ENCODE measurements around the gene EPHX1. TPM values are rescaled to one million over a fixed set of nuclear protein-coding genes. Genes with fewer than 3 reads are reported as not detected.

EPHX1 gene
- total RNA-seq, 4 donors from 2014 or later: 59.0 to 136 (median 85.6) TPM

DNA sequence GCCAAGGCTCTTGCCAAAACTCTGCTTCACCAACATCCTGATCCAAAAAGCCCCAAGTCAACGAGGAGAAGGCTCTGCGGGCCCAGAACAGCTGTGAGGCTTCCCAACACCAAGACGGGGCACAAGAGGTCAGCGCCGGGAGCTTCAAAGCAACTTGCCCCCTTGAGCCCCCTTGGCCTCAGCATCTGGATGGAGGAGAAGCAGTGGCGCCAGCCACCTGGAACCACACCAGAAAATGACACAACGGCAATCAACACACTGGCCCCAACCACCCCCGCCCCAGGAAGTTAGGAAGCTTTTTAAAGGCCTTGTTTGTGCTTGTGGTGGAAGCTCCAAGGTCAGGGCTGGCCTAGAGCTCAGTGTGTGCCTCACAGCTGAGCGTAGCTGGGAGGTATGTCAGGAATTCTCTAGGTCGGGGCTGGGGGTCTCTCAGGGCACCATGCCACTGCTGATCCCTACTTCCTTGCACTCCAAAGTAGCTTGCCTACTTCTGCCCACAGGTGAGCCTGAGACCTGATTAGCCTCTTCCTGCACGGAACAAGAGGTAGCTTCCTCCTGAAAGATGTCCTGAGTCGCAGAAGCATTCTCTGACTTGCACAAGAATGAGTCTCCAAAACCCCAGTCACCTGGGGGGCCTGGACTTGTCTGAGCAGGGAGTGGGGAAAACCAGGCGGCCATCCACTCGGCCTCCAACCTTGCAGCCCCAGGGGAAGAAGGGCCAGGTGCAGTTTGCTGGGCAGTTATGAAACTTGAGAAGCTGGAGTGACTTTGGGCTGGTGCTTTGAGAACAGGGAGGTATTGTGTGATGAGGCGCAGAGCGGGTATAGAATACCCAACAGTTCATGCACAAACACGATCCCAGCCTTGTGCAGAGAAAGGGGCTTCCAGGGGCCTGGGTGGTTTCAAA lies 42.0 kb upstream of the EPHX1 start:
- Histone ChIP-seq H3K4me3 (no peak overlapping the region), H3K27ac (replicated peaks in 1 of 4) (peak overlapping the region; percentile 16 to 72 (median 60)), H3K9me3 (no peaks in the 10 kb centered on the region), H3K27me3 (no peaks in the 10 kb centered on the region), H3K36me3 (no peaks in the 10 kb centered on the region), H3K4me1 (peaks cover 64 to 78% (median 69%) of the 10 kb centered on the region in 4 donors)
- TF ChIP-seq POLR2AphosphoS5 (IDR thresholded peaks at IDR 0.05) (peak in 1 of 2 donors; percentile 13), EP300 (IDR thresholded peaks at IDR 0.05) (no peak)
- DNase-seq (ENCODE audit: extremely low spot score): no peak
- intact Hi-C loops (cut with DNase I): no loop called here
- 72% methylated on average over 11 of the region's 17 CpGs for WGBS

DNA sequence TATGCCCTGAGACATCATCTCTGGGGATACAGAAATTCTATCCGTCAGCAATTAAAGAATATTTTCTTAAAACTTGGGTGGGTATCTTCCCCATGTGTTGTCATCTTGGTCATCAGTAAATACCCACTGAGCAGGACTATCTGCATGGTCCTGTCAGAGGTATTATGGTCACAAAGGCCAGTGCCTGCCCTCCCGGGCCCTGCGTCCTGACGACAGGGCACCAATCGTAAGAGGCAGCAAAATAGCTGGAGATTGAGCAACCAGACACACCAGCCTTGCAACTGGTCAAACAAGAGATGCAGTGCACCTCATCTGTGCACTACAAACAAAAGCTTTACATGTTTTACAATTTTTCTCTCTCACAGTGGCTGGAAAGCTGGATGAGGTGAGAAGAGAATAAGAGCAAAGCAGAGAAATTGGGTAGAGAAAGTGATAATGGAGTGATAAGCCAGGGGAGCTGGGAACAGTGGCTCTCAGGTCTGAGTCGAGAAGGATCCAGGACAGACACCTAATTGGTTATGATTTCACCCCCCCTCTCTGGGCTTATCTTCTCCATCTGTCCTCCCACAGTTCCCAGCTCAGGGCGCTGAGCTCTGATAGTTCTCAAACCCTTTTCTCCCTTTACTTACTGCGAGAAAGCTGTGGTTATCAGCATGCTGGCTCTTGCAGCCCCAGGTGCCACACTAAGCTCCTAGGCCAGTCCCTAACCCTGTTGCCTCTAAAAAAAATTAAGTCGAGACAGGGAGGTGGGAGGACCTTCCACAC lies 41.1 kb upstream of the EPHX1 start:
- intact Hi-C loops (cut with DNase I): no loop called here
- no peak for DNase-seq (ENCODE audit: extremely low spot score)
- TF ChIP-seq EP300 (IDR thresholded peaks at IDR 0.05): no peak
- TF ChIP-seq, protein P1, sequence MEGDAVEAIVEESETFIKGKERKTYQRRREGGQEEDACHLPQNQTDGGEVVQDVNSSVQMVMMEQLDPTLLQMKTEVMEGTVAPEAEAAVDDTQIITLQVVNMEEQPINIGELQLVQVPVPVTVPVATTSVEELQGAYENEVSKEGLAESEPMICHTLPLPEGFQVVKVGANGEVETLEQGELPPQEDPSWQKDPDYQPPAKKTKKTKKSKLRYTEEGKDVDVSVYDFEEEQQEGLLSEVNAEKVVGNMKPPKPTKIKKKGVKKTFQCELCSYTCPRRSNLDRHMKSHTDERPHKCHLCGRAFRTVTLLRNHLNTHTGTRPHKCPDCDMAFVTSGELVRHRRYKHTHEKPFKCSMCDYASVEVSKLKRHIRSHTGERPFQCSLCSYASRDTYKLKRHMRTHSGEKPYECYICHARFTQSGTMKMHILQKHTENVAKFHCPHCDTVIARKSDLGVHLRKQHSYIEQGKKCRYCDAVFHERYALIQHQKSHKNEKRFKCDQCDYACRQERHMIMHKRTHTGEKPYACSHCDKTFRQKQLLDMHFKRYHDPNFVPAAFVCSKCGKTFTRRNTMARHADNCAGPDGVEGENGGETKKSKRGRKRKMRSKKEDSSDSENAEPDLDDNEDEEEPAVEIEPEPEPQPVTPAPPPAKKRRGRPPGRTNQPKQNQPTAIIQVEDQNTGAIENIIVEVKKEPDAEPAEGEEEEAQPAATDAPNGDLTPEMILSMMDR (IDR thresholded peaks at IDR 0.05): no peak
- TF ChIP-seq POLR2AphosphoS5 (IDR thresholded peaks at IDR 0.05): no peak
- TF ChIP-seq POLR2A (IDR thresholded peaks at IDR 0.05; ENCODE audit: low read depth): no peak
- Histone ChIP-seq H3K27me3 (no peaks in the 10 kb centered on the region), H3K36me3 (no peaks in the 10 kb centered on the region), H3K9me3 (no peaks in the 10 kb centered on the region), H3K4me3 (no peak overlapping the region), H3K27ac (replicated peaks in 1 of 4) (no peak overlapping the region), H3K4me1 (peaks cover 59 to 69% (median 63%) of the 10 kb centered on the region in 4 donors)
- 93% methylated on average over 9 of the region's 9 CpGs for WGBS

DNA sequence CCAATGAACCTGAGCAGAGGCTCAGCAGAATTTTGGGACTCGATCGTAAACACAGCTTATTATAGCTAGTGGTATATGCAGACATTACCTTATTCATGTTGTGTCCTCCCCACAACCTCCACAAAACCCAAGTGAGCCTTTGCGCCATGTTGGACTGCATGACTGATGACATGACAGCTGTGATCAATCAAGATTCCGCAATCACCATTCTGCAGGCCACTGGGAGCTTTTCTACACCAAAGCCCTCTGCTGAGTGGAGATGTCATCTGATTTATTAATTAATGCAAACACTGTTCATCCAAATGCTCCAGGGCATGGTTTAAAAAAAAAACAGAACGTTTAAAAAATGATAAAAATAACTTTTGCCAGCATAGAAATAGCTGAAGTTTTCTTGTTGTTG lies 40.2 kb upstream of the EPHX1 start:
- H3K27me3 ChIP-seq: no peaks in the 10 kb centered on the region
- H3K4me1 ChIP-seq: peaks cover 50 to 61% (median 55%) of the 10 kb centered on the region in 4 donors
- no peak for DNase-seq (ENCODE audit: extremely low spot score)
- 93% methylated on average over 5 of the region's 5 CpGs for WGBS
- no peaks in the 10 kb centered on the region for H3K9me3 ChIP-seq
- no peaks in the 10 kb centered on the region for H3K36me3 ChIP-seq
- no peak for TF ChIP-seq EP300 (IDR thresholded peaks at IDR 0.05)
- no peak for TF ChIP-seq POLR2AphosphoS5 (IDR thresholded peaks at IDR 0.05)
- no peak for TF ChIP-seq POLR2A (IDR thresholded peaks at IDR 0.05; ENCODE audit: low read depth)
- TF ChIP-seq, protein P1 (IDR thresholded peaks at IDR 0.05): no peak
- intact Hi-C loops (cut with DNase I): loop anchor here (5.0 kb wide), 3 partner anchors 117 to 217 kb away; partner anchors contain the start of gene ENAH
- no peak overlapping the region for H3K4me3 ChIP-seq
- no peak overlapping the region for H3K27ac ChIP-seq (replicated peaks in 1 of 4)

DNA sequence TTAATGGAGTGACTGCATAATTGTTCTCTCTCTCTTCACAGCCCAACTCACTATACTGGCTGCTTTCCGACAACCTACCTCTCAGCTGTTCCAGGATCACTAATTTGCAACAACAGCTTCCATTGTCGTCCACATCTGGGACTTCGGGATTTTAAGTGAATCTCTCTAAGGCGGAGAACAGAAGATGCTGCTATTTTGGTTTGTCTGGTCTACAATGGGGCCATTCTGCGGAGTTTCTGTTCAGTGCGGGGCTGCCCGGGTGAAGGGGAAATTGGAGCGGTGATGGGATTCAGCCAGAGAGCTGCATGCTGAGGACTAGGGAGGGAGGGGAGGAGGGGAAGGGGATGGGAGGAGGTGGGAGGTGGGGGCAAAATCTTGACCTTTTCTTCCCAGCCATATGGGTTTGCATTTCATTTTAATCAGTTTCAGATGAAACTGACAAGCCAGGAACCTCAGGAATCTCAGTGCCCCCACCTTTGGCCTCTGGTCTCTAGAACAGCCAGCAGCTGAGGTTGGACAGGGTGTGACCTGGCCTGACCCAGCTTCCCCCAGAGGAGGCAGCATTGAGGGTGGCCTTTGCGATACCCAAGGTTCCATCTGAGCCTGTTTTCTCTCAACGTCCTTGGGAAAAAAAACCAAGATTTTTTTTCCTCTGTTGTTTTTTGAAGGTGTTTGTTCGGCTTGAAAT lies 39.2 kb upstream of the EPHX1 start:
- TF ChIP-seq, protein P1 (IDR thresholded peaks at IDR 0.05): no peak
- TF ChIP-seq POLR2A (IDR thresholded peaks at IDR 0.05; ENCODE audit: low read depth) (no peak), POLR2AphosphoS5 (IDR thresholded peaks at IDR 0.05) (no peak), EP300 (IDR thresholded peaks at IDR 0.05) (no peak)
- Histone ChIP-seq H3K36me3 (no peaks in the 10 kb centered on the region), H3K27me3 (no peaks in the 10 kb centered on the region), H3K27ac (replicated peaks in 1 of 4) (peak overlapping the region in 3 of 4 donors; percentile 71 to 74 (median 74)), H3K9me3 (no peaks in the 10 kb centered on the region), H3K4me3 (no peak overlapping the region), H3K4me1 (peaks cover 50 to 59% (median 54%) of the 10 kb centered on the region in 4 donors)
- 88% methylated on average over 11 of the region's 11 CpGs for WGBS
- peak; percentile 34 for DNase-seq (ENCODE audit: extremely low spot score)
- intact Hi-C loops (cut with DNase I): loop anchor here (5.0 kb wide), 3 partner anchors 118 to 218 kb away; partner anchors contain the start of gene ENAH
